GM10266 (cell line): ENCODE data around the gene RPS6KB2.

Experiments used
- DNase-seq: peaks from one replicate; pipeline ENCODE4 v3.0.0; 2012; ENCODE audit errors: extremely low spot score
- CTCF ChIP-seq: IDR thresholded peaks from 2 replicates; pipeline ENCODE4 v1.5.1; 2012; ENCODE audit warnings: mild to moderate bottlenecking, low read depth; ENCODE audit not compliant: control insufficient read depth, insufficient read depth; ENCODE audit errors: missing control alignments

Gene RPS6KB2

GRCh38 chr11:67435727-67436458 is 7.6 kb downstream of the RPS6KB2 start:
- DNase-seq = no peak
- no peak for TF ChIP-seq CTCF

GRCh38 chr11:67436459-67437081 is 8.3 kb downstream of the RPS6KB2 start:
- no peak for TF ChIP-seq CTCF
- DNase-seq = peak; percentile 93

GRCh38 chr11:67437082-67437808 is 9.0 kb downstream of the RPS6KB2 start, which contains the start of gene PTPRCAP:
TSS of gene PTPRCAP (minus strand) at chr11:67437682. CDS start at chr11:67437619, 63 bp downstream.
- peak; percentile 82 for DNase-seq
- TF ChIP-seq CTCF = no peak

GRCh38 chr11:67437809-67438157 is 9.5 kb downstream of the RPS6KB2 start:
- DNase-seq = no peak
- TF ChIP-seq CTCF = no peak

- TF ChIP-seq CTCF = no peak
- DNase-seq = no peak
Observed at GRCh38 chr11:67438158-67438902, 10.0 kb downstream of the RPS6KB2 start.

- TF ChIP-seq CTCF = peak; percentile 55
- DNase-seq = no peak
Observed at GRCh38 chr11:67439321-67440228, 11.3 kb downstream of the RPS6KB2 start.
